KMS-11 (cell line): ENCODE measurements around the gene ARL14EP.

Experiments
- H2AFZ ChIP-seq: fragments of 200-600 bp; sonication (generic); 2 replicates; pipeline ENCODE4 v1.6.1; 2016; ENCODE audit warnings: antibody characterized with exemption, mixed run types, low read depth
- H3K27ac ChIP-seq: fragments of 200-600 bp; sonication (generic); 2 replicates; pipeline ENCODE4 v1.6.1; 2016; ENCODE audit warnings: mild to moderate bottlenecking, mixed run types
- H3K27me3 ChIP-seq: fragments of 200-600 bp; sonication (generic); 2 replicates; pipeline ENCODE4 v1.6.1; 2017; ENCODE audit warnings: mild to moderate bottlenecking, low read depth, mixed run types, moderate library complexity; ENCODE audit not compliant: insufficient read depth
- H3K36me3 ChIP-seq: fragments of 200-600 bp; sonication (generic); 2 replicates; pipeline ENCODE4 v1.6.1; 2017; ENCODE audit warnings: mild to moderate bottlenecking, mixed run types; ENCODE audit not compliant: insufficient read depth
- H3K4me1 ChIP-seq: fragments of 200-600 bp; sonication (generic); 2 replicates; pipeline ENCODE4 v1.6.1; 2016; ENCODE audit warnings: mild to moderate bottlenecking, low read depth, mixed run types; ENCODE audit not compliant: poor library complexity, severe bottlenecking
- H3K4me2 ChIP-seq: fragments of 200-600 bp; sonication (generic); 2 replicates; pipeline ENCODE4 v1.7.0; 2016; ENCODE audit warnings: mild to moderate bottlenecking, mixed run types
- H3K4me3 ChIP-seq: fragments of 200-600 bp; sonication (generic); IDR thresholded peaks from 2 replicates; pipeline ENCODE4 v1.6.1; 2017; ENCODE audit warnings: low read depth, low read length, mixed read lengths; ENCODE audit not compliant: insufficient read depth
- H3K79me2 ChIP-seq: fragments of 200-600 bp; sonication (generic); 2 replicates; pipeline ENCODE4 v1.6.1; 2016; ENCODE audit warnings: low read depth, mixed run types; ENCODE audit not compliant: insufficient read depth
- H3K9ac ChIP-seq: fragments of 200-600 bp; sonication (generic); 2 replicates; pipeline ENCODE4 v1.6.1; 2016; ENCODE audit warnings: mild to moderate bottlenecking, mixed run types
- H4K20me1 ChIP-seq: fragments of 200-600 bp; sonication (generic); 2 replicates; pipeline ENCODE4 v1.6.1; 2016; ENCODE audit warnings: mild to moderate bottlenecking, mixed run types; ENCODE audit not compliant: insufficient read depth
- TF ChIP-seq, protein P1 (sequence below): fragments of 200-600 bp; sonication (generic); conservative IDR thresholded peaks from 2 replicates; pipeline ENCODE4 v1.6.1; 2017; ENCODE audit warnings: low read depth, mild to moderate bottlenecking, antibody characterized with exemption, low read length, moderate library complexity, mixed read lengths

The ARL14EP gene

GRCh38 chr11:30322826-30323710 is at the start of gene ARL14EP:
ARL14EP (plus strand) TSS chr11:30323104; CDS start chr11:30330949, 7,845 bp downstream.
- TF ChIP-seq, protein P1, sequence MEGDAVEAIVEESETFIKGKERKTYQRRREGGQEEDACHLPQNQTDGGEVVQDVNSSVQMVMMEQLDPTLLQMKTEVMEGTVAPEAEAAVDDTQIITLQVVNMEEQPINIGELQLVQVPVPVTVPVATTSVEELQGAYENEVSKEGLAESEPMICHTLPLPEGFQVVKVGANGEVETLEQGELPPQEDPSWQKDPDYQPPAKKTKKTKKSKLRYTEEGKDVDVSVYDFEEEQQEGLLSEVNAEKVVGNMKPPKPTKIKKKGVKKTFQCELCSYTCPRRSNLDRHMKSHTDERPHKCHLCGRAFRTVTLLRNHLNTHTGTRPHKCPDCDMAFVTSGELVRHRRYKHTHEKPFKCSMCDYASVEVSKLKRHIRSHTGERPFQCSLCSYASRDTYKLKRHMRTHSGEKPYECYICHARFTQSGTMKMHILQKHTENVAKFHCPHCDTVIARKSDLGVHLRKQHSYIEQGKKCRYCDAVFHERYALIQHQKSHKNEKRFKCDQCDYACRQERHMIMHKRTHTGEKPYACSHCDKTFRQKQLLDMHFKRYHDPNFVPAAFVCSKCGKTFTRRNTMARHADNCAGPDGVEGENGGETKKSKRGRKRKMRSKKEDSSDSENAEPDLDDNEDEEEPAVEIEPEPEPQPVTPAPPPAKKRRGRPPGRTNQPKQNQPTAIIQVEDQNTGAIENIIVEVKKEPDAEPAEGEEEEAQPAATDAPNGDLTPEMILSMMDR = no peak
- Histone ChIP-seq H3K4me1 (peaks cover 41% of the 10 kb centered on the region), H3K27ac (peak within 1 kb of the TSS; percentile 88), H4K20me1 (no peaks in the 10 kb centered on the region; the same call in 1 of the 2 replicates), H3K36me3 (no peaks in the 10 kb centered on the region), H3K9ac (peak within 1 kb of the TSS; percentile 97), H3K79me2 (peaks cover 45% of the 10 kb centered on the region), H2AFZ (peak within 1 kb of the TSS; percentile 74), H3K27me3 (no peaks in the 10 kb centered on the region), H3K4me3 (no peak within 1 kb of the TSS), H3K4me2 (peak within 1 kb of the TSS; percentile 85)

- TF ChIP-seq, protein P1 = no peak
- Histone ChIP-seq H3K36me3 (no peaks in the 10 kb centered on the region), H3K79me2 (no peaks in the 10 kb centered on the region), H3K27ac (no peak overlapping the region), H4K20me1 (no peaks in the 10 kb centered on the region), H2AFZ (no peak overlapping the region), H3K9ac (no peak overlapping the region), H3K4me1 (no peaks in the 10 kb centered on the region), H3K4me3 (no peak overlapping the region), H3K27me3 (no peaks in the 10 kb centered on the region), H3K4me2 (no peak overlapping the region)
Observed at GRCh38 chr11:30277176-30277575, 45.7 kb upstream of the ARL14EP start.

DNA sequence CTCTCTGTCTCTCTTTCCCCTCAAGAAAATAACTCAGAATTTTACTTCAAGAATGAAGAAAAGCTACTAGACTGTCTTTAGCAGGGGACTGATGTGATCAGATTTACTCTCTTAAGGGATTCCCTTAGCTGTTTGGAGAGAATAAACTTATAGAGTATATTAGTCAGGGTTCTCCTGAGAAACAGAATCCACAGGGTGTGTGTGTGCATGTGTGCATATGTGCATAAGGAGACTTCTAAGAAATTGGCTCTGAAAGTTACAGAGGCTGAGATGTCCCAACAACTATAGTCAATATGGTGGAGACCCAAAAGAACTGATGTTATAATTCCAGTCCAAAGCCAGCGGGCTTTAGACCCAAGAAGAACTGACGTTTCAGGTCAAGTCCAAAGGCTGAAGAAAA is 43.1 kb upstream of the ARL14EP start:
- no peaks in the 10 kb centered on the region for H3K27me3 ChIP-seq
- H3K4me2 ChIP-seq = no peak overlapping the region
- no peak overlapping the region for H3K27ac ChIP-seq
- no peaks in the 10 kb centered on the region for H3K36me3 ChIP-seq
- TF ChIP-seq, protein P1 = no peak
- no peak overlapping the region for H3K4me3 ChIP-seq
- H3K79me2 ChIP-seq = no peaks in the 10 kb centered on the region
- H2AFZ ChIP-seq = no peak overlapping the region
- H3K9ac ChIP-seq = no peak overlapping the region
- H4K20me1 ChIP-seq = no peaks in the 10 kb centered on the region
- H3K4me1 ChIP-seq = no peaks in the 10 kb centered on the region

GRCh38 chr11:30281476-30282288 is 41.2 kb upstream of the ARL14EP start:
- Histone ChIP-seq H3K4me2 (no peak overlapping the region), H3K9ac (no peak overlapping the region), H3K36me3 (no peaks in the 10 kb centered on the region), H3K79me2 (no peaks in the 10 kb centered on the region), H3K27ac (no peak overlapping the region), H3K27me3 (no peaks in the 10 kb centered on the region), H4K20me1 (no peaks in the 10 kb centered on the region), H3K4me3 (no peak overlapping the region), H2AFZ (no peak overlapping the region), H3K4me1 (no peaks in the 10 kb centered on the region)
- TF ChIP-seq, protein P1 = no peak
